Non-pigmented ciliary epithelial cell (primary cell): Measurements from ENCODE around the gene RBFOX1.

ENCODE experiments used
- DNase-seq: peaks from one replicate; pipeline ENCODE4 v3.0.0-alpha.2; 2010; ENCODE audit warnings: low read depth

RBFOX1 gene

GRCh38 chr16:7334801-7335560 is 2.3 kb downstream of the RBFOX1 start:
- no peak for DNase-seq

GRCh38 chr16:7335991-7336634 is 3.5 kb downstream of the RBFOX1 start:
- DNase-seq: no peak

GRCh38 chr16:7336742-7337141 is 4.1 kb downstream of the RBFOX1 start:
- DNase-seq: no peak

DNA sequence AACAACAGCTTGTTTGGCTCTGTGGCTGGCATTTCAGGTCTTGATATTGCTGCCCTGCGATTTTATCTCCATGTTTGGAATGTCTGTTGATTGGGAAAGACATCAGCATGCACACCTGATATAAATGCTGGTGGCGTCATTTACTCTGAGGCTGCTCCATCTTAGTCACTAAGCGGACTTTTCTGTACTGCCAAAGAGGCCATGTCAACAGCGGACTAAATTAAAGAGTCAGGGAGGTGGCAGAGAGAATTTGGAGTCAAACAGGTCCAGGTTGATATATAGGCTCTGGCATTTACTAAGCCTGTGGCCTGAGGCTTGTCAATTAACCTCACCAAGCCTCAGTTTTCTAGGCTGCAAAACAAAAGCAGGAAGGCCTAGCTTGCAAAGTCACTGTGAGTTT is 6.2 kb downstream of the RBFOX1 start:
- no peak for DNase-seq

- no peak for DNase-seq
Measured at GRCh38 chr16:7339700-7340099, 7.1 kb downstream of the RBFOX1 start.

DNA sequence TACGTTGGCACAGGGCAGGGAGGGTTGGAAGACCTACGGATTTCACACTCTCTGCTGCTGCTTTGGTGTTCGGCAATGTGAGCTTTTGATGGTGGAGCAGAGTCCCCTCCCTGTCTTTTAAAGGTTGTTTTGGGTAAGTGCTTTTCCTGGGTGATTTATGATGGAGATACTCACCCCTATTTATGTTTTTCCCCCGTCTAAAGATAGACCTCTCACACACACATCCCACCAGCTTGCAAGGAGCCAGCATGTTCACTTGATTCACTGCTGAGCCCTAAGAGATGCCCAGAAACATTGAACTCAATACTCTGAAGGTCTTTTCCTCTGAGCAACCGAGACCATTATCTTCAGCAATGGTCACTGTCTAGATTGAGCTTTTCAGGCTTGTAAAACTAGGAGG is 8.3 kb downstream of the RBFOX1 start:
- DNase-seq: no peak

DNA sequence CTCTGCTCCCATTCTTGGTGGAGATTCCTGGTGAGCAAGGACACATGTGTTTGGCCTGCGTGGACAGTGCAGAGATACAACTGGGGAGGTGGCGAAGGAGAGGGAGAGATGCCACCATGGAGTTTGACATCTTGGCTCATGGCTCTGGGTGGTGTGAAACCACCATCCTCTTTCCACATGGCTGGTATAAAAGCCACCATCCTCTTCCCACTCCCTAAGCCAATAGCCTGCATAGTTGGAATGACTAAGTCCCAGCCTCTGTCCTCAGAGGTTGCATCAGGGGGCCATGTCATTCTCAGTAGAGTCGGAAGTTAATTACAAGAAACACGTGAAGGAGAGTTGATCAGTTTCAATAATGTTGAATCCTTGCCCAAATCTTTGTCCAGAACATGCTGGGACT is 10.0 kb downstream of the RBFOX1 start:
- no peak for DNase-seq

DNA sequence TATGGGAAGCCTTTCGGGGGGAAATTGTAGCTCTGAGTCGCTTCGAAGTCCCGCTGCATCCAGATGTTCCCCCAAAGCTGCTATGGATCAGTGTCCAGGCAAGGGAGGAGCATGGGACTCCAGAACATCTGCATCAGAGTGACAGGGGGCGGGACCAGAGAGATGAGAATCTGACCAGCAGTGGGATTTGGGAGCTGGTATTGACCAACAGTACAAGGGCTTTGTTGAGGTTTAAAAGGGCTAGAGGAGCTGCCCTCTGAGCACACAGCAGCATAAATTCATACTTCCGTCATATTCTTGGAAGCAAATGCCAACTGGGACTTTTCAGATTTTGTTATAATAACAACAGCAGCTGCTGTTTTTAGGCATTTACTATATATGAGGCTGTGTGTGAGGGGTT is 10.6 kb downstream of the RBFOX1 start:
- DNase-seq: no peak

- DNase-seq: no peak
Measured at GRCh38 chr16:7344830-7345780, 12.5 kb downstream of the RBFOX1 start.

DNA sequence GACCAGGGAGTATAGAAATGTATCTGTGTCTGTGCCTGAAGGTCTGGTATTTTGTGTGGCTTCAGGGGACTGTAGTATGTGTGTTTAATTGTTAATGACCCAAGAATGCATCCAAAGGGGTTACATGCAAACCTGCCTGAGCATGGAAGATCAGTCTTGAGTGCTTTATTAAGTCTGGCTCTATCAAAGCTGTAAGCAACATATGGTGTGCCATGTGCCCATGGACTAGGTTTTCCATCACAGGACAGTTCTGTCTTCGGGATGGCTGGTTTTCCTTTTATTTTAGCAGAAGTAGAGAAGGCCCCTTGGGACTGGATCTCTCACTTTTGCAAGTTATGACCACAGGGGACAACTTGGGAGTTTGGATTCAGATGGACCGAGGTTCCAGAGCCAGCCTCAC is 18.2 kb downstream of the RBFOX1 start:
- DNase-seq: no peak

GRCh38 chr16:7351610-7352510 is 19.2 kb downstream of the RBFOX1 start:
- no peak for DNase-seq

GRCh38 chr16:7355758-7356157 is 23.1 kb downstream of the RBFOX1 start:
- no peak for DNase-seq

GRCh38 chr16:7361416-7362129 is 28.9 kb downstream of the RBFOX1 start:
- DNase-seq: no peak

DNA sequence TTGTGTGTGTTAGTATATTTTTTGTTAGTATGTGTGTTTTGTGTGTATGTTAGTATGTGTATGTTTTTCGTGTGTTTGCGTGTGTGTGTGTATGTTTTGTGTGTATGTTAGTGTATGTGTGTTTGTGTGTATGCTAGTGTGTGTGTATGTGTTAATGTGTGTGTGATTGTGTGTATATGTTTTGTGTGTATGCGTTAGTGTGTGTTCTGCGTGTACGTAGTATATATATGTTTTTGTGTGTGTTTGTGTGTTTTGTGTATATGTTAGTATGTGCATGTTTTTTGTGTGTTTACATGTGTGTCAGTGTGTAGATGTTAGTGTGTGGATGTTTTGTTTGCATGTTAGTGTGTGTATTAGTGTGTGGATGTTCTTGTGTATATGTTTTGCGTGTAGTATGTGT is 29.6 kb downstream of the RBFOX1 start:
- no peak for DNase-seq

- DNase-seq: no peak
Measured at GRCh38 chr16:7363422-7364417, 31.1 kb downstream of the RBFOX1 start.

GRCh38 chr16:7366041-7366440 is 33.4 kb downstream of the RBFOX1 start:
- DNase-seq: no peak

DNA sequence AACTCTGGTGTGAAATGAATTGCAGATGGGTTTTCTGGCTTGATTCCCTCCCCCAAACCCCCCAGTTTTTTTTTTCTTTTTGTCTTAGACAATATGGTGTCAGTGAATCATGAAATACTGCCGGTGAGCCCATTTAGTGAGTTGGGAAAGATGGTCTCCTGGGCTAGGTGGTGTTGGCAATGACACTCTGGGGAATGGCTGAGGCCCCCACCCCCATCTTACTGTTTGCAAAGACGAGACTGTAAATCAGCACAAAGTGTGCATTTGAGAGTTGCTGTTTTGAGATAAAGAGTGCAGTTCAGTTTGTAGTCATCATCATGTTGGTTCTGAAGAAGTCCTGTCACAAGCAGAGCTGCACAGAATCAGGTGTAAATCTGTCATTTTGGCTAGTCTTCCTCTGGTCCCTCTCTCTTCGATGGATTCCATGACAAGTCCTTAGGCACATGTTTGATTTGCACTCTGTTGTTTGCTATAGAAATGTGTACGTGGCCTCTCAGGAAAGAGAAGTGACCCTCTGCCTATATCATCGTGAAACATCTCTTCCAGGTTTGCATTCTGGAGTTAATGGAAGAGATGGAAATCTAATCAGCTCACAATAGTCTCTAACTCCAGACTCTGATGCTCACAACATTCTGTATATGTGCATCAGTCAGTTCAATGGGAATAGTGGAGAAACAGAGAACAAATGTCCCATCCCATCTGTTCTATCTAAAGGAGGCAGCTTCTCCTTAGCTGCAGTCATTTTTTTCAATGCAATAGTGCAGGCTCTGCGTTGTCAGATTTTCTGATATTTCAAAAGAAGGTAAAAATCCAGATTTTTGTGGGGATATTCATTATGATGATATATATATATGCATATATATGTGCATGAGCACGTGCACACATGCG is 34.6 kb downstream of the RBFOX1 start:
- DNase-seq: no peak

- no peak for DNase-seq
Measured at GRCh38 chr16:7369204-7369603, 36.6 kb downstream of the RBFOX1 start.

- no peak for DNase-seq
Measured at GRCh38 chr16:7372095-7372494, 39.5 kb downstream of the RBFOX1 start.
